Measurements from ENCODE around the gene TREML2. TPM values are rescaled to one million over a fixed set of nuclear protein-coding genes. Genes with fewer than 3 reads are reported as not detected.
A peak's percentile ranks its signal among the peaks of the same experiment; 100 is the strongest.

Gene TREML2
- total and polyA plus RNA-seq, 12 donors = 0.01 to 0.38 (median 0.13) TPM; not detected in 7

DNA sequence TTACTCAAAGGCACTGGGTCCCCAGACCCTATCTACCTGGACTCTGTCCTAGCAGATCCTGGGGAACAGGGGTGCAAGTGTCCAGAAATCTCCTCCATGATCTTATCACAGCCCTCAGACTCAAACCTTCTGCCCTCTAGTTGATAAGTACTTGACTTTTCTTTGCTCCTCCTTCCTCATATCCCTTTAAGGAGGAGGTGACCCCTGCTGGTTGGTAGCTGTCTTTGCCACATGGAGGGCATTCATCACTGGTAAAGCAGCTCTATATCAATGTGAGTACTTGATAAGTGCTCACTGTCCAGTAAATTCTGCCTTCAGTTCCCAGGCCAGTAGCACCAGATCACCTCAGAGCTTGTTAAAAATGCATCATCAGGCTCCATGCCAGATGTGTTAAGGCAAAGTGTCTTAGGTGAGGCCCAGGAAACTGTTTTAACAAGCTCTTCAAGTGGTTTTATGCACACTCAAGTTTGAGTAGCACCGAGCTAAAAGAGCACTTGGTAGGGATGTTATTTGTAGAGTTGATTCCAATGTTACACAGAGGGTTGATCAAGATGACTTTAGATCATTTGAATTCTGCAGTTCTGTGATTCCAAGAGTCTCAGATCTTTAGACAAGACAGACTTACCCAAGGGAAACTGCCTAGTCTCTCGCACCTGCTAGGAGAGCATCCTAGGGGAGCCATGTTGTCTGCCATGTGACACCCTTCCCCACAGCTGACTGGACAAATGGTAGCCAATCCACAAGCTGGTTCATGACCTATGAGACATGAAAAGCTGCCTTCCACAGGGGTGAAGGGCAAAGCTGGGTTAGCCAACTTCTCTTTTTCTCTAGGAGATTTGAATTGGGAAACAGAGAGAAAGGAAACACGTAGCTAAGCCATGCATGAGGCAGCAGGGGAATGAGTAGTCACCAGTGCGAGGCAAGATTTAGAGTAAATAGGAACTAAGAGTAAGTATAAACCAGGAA lies 18.6 kb downstream of the TREML2 start:
- ATAC-seq (peak in 7 of 8 donors; percentile 45 to 72 (median 59)), DNase-seq (no peak)
- Histone ChIP-seq H3K27me3 (peaks cover 0 to 20% (median 1%) of the 10 kb centered on the region in 7 donors), H3K27ac (peak overlapping the region in 2 of 10 donors; percentile 69 to 90), H3K4me1 (peaks cover 0 to 21% (median 0%) of the 10 kb centered on the region in 9 donors), H3K36me3 (no peaks in the 10 kb centered on the region), H3K9me3 (no peaks in the 10 kb centered on the region), H3K4me3 (no peak overlapping the region)
- intact Hi-C loops (cut with DNase I) = no loop called here
- WGBS, 2 donors = 79 to 81% methylated on average over 4 of the region's 4 CpGs
- TF ChIP-seq, protein P1, sequence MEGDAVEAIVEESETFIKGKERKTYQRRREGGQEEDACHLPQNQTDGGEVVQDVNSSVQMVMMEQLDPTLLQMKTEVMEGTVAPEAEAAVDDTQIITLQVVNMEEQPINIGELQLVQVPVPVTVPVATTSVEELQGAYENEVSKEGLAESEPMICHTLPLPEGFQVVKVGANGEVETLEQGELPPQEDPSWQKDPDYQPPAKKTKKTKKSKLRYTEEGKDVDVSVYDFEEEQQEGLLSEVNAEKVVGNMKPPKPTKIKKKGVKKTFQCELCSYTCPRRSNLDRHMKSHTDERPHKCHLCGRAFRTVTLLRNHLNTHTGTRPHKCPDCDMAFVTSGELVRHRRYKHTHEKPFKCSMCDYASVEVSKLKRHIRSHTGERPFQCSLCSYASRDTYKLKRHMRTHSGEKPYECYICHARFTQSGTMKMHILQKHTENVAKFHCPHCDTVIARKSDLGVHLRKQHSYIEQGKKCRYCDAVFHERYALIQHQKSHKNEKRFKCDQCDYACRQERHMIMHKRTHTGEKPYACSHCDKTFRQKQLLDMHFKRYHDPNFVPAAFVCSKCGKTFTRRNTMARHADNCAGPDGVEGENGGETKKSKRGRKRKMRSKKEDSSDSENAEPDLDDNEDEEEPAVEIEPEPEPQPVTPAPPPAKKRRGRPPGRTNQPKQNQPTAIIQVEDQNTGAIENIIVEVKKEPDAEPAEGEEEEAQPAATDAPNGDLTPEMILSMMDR (IDR thresholded peaks at IDR 0.05) = peak in 7 of 9 donors; percentile 20 to 59 (median 41)

DNA sequence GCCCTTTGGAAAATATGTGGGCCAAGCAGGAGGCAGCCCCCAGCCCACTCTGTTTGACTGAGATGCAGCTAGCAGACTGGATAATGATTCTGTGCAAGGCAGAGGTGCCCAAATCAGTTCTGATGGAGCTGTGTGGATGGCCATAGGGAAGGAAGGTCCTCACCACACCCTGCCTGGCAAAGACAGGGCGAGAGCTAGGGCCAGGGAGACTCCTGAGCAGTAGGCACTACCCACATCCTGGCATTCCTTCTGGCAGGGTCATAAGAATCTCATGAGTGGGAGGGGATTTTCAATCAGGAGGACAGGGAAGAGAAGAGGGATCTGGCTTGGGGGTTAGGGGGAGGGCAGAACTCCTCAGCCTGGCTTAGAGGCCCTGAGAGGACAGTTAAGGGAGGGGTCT lies 19.4 kb downstream of the TREML2 start:
- ATAC-seq (no peak), DNase-seq (no peak)
- Histone ChIP-seq H3K27me3 (peaks cover 0 to 23% (median 8%) of the 10 kb centered on the region in 7 donors), H3K4me3 (no peak overlapping the region), H3K9me3 (no peaks in the 10 kb centered on the region), H3K27ac (no peak overlapping the region), H3K4me1 (peaks cover 0 to 21% (median 0%) of the 10 kb centered on the region in 9 donors), H3K36me3 (no peaks in the 10 kb centered on the region)
- intact Hi-C loops (cut with DNase I) = no loop called here
- WGBS, 2 donors = 56 to 70% methylated on average over 1 of the region's 1 CpG
- TF ChIP-seq, protein P1 (IDR thresholded peaks at IDR 0.05) = no peak

DNA sequence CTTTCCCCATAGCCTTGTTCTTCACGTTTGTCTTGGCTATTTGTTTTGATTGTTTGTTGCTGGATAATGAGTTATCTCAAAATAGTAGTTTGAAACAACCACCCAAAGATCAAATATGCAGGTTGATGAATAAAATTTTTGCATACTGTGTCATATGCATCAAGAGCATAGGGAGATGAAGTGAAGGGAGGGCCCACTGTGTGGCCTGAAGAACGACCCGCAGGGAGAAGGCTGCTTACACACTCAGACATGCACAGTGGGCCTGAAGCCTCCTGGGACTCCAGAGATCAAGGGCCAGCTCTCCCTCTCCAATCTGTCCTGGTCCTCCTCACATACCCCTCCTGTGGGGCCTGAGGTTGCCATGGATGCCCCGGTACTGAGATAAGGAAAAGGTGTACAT lies 21.8 kb downstream of the TREML2 start:
- intact Hi-C loops (cut with DNase I) = no loop called here
- DNase-seq (no peak), ATAC-seq (no peak)
- Histone ChIP-seq H3K27me3 (peaks cover 0 to 27% (median 8%) of the 10 kb centered on the region in 7 donors), H3K4me1 (peaks cover 0 to 12% (median 0%) of the 10 kb centered on the region in 9 donors), H3K27ac (no peak overlapping the region), H3K4me3 (no peak overlapping the region), H3K36me3 (no peaks in the 10 kb centered on the region), H3K9me3 (no peaks in the 10 kb centered on the region)
- TF ChIP-seq, protein P1 (IDR thresholded peaks at IDR 0.05) = no peak
- 56 to 61% methylated on average over 4 of the region's 4 CpGs for WGBS, 2 donors

DNA sequence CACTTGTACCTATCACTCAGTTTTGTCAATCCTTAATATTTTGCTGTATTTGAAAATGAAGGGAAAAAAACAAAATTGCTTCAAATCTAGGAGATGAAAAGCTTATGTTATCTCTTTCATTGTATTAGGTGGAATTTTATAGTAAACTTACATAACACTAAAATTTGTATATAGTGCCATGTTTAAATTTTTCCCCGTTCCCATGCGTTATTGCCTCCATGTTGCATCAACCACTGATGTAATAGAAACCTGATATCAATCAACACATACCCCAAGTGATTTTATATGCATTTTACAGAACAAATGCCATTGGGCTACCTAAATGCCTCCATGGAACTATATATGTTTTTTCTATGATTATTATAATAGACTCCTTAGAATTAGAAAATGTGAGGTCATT lies 23.3 kb downstream of the TREML2 start:
- 92 to 93% methylated on average over 2 of the region's 2 CpGs for WGBS, 2 donors
- ATAC-seq (no peak), DNase-seq (no peak)
- H3K27me3 ChIP-seq = peaks cover 0 to 37% (median 8%) of the 10 kb centered on the region in 7 donors
- no peak overlapping the region for H3K27ac ChIP-seq
- H3K4me1 ChIP-seq = peaks cover 0 to 6% (median 0%) of the 10 kb centered on the region in 9 donors
- intact Hi-C loops (cut with DNase I) = no loop called here
- no peaks in the 10 kb centered on the region for H3K9me3 ChIP-seq
- no peak overlapping the region for H3K4me3 ChIP-seq
- TF ChIP-seq, protein P1 (IDR thresholded peaks at IDR 0.05) = no peak
- H3K36me3 ChIP-seq = no peaks in the 10 kb centered on the region
